Measurements from ENCODE around the gene THSD4. TPM values are rescaled to one million over a fixed set of nuclear protein-coding genes. Genes with fewer than 3 reads are reported as not detected.
A peak's percentile ranks its signal among the peaks of the same experiment; 100 is the strongest.

Gene THSD4
- total RNA-seq, 1 experiment from 2014 or later, result 29.0 TPM

DNA sequence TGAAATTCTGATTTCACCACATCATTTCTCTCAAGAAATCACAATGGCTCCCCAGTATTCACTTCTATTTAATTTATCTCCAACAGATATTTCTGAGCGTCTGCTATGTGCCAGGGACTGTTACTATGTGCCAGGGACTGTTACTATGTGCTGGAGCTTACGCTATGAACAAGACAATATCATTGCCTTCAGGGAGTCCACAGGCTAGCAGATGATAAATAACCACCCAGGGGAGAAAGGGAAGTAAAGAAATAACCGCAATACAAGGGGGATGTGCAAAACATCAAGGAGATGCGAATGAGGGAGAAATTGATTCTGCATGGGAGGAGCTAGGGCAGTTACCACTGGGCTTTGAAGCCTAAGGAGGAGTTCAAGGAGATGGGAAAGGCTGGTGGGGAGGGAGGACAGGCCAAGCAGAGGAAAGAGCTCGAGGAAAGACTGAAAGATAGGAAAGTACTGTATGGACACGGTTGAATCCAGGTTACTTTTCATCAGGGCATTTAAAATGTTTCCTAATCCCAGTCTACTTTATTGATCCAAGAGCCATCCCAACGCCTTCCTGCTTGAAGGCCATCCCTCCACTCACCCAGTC lies 2.5 kb downstream of the THSD4 start:
- no peaks in the 10 kb centered on the region for H3K9me2 ChIP-seq (replicated peaks; ENCODE audit: low read length)
- CTCF ChIA-PET, result interaction anchor here (0.6 kb wide), 1 partner anchor 106 kb away, joined by 3 read pairs; no protein-coding TSS in a partner anchor
- peak overlapping the region; percentile 100 for H3K9ac ChIP-seq (ENCODE audit: low read length)
- H3K36me3 ChIP-seq (ENCODE audit: low read depth, low read length), result peaks cover 17% of the 10 kb centered on the region
- H3K4me2 ChIP-seq (ENCODE audit: low read length), result peak overlapping the region; percentile 92
- peak overlapping the region; percentile 81 for H3K4me3 ChIP-seq (ENCODE audit: low read length)
- H3F3A ChIP-seq (ENCODE audit: low read length, unreplicated experiment), result peaks cover 18% of the 10 kb centered on the region
- H3K27me3 ChIP-seq (ENCODE audit: low read length), result no peaks in the 10 kb centered on the region
- H3K4me1 ChIP-seq (ENCODE audit: insufficient read depth, low read length), result peaks cover 49% of the 10 kb centered on the region
- H4K20me1 ChIP-seq (ENCODE audit: low read length), result peaks cover 8% of the 10 kb centered on the region; the same call in 1 of the 2 replicates
- no peak overlapping the region for H2AFZ ChIP-seq (ENCODE audit: low read length)
- peak overlapping the region; percentile 96 for H3K27ac ChIP-seq (ENCODE audit: low read length)
- no TSS peak for BruUV-seq (replicated peaks)
- POLR2A ChIA-PET (ENCODE audit: unreplicated experiment), result no interaction called here
- no peak for ATAC-seq
- no peak for DNase-seq
- H3K79me2 ChIP-seq (ENCODE audit: low read length), result peaks cover 71% of the 10 kb centered on the region
- no peak for TF ChIP-seq EZH2phosphoT487 (IDR thresholded peaks at IDR 0.05; ENCODE audit: borderline replicate concordance, low read length)
- intact Hi-C loops (cut with micrococcal nuclease), result loop anchor here (5.0 to 10.0 kb wide), 2 partner anchors 223 to 684 kb away; partner anchors contain the start of genes LRRC49 and THAP10
- no peaks in the 10 kb centered on the region for H3K9me3 ChIP-seq (ENCODE audit: low read length)

DNA sequence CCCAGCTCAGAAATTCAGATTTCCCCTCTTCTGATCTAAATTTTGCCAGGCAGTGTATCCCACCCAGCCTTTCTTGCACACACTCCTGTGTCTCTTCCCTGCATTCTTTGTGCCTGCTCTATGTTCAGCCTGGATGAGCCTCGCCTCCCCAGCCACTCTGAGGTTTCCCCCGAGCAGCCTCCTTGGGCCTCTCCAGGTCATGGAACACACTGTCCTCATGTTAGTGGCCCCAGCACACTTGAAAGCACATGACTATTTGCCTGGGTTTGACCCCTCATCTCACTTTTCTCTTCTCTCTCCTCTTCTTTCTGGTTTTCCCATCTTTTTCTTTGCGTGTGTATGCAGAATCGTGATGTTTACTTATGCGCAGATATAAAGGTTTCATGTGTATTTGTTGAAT lies 3.1 kb downstream of the THSD4 start:
- Histone ChIP-seq H3K36me3 (ENCODE audit: low read depth, low read length) (peaks cover 23% of the 10 kb centered on the region), H3K4me2 (ENCODE audit: low read length) (peak overlapping the region; percentile 92; the same call in 1 of the 2 replicates), H3K9me3 (ENCODE audit: low read length) (no peaks in the 10 kb centered on the region), H4K20me1 (ENCODE audit: low read length) (peaks cover 8% of the 10 kb centered on the region; the same call in 1 of the 2 replicates), H3K79me2 (ENCODE audit: low read length) (peaks cover 77% of the 10 kb centered on the region), H3K4me1 (ENCODE audit: insufficient read depth, low read length) (peaks cover 43% of the 10 kb centered on the region), H3K4me3 (ENCODE audit: low read length) (no peak overlapping the region), H3K27me3 (ENCODE audit: low read length) (no peaks in the 10 kb centered on the region), H3K9me2 (replicated peaks; ENCODE audit: low read length) (no peaks in the 10 kb centered on the region), H2AFZ (ENCODE audit: low read length) (no peak overlapping the region), H3K9ac (ENCODE audit: low read length) (no peak overlapping the region), H3F3A (ENCODE audit: low read length, unreplicated experiment) (peaks cover 14% of the 10 kb centered on the region), H3K27ac (ENCODE audit: low read length) (no peak overlapping the region)
- DNase-seq (no peak), ATAC-seq (no peak)
- BruUV-seq (replicated peaks), result no TSS peak
- intact Hi-C loops (cut with micrococcal nuclease), result loop anchor here (5.0 to 10.0 kb wide), 2 partner anchors 224 to 684 kb away; partner anchors contain the start of genes LRRC49 and THAP10
- TF ChIP-seq, protein P1, sequence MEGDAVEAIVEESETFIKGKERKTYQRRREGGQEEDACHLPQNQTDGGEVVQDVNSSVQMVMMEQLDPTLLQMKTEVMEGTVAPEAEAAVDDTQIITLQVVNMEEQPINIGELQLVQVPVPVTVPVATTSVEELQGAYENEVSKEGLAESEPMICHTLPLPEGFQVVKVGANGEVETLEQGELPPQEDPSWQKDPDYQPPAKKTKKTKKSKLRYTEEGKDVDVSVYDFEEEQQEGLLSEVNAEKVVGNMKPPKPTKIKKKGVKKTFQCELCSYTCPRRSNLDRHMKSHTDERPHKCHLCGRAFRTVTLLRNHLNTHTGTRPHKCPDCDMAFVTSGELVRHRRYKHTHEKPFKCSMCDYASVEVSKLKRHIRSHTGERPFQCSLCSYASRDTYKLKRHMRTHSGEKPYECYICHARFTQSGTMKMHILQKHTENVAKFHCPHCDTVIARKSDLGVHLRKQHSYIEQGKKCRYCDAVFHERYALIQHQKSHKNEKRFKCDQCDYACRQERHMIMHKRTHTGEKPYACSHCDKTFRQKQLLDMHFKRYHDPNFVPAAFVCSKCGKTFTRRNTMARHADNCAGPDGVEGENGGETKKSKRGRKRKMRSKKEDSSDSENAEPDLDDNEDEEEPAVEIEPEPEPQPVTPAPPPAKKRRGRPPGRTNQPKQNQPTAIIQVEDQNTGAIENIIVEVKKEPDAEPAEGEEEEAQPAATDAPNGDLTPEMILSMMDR (conservative IDR thresholded peaks at IDR 0.05; ENCODE audit: low read depth, low read length), result no peak
- no peak for TF ChIP-seq EZH2 (IDR thresholded peaks at IDR 0.05; ENCODE audit: low read length, unreplicated experiment)
- TF ChIP-seq EZH2phosphoT487 (IDR thresholded peaks at IDR 0.05; ENCODE audit: borderline replicate concordance, low read length), result no peak
- ChIA-PET CTCF (interaction anchor here (0.6 kb wide), 1 partner anchor 107 kb away, joined by 3 read pairs; no protein-coding TSS in a partner anchor), POLR2A (ENCODE audit: unreplicated experiment) (no interaction called here)

GRCh38 chr15:71118881-71119632 lies 3.8 kb downstream of the THSD4 start:
- peaks cover 84% of the 10 kb centered on the region for H3K79me2 ChIP-seq (ENCODE audit: low read length)
- POLR2A ChIA-PET (ENCODE audit: unreplicated experiment), result interaction anchor here (0.7 kb wide), 1 partner anchor 8 kb away, joined by 5 read pairs; no protein-coding TSS in a partner anchor
- H3K9ac ChIP-seq (ENCODE audit: low read length), result no peak overlapping the region
- H3K27ac ChIP-seq (ENCODE audit: low read length), result no peak overlapping the region
- intact Hi-C loops (cut with micrococcal nuclease), result loop anchor here (5.0 to 10.0 kb wide), 2 partner anchors 224 to 683 kb away; partner anchors contain the start of genes LRRC49 and THAP10
- ATAC-seq, result no peak
- H3K4me3 ChIP-seq (ENCODE audit: low read length), result no peak overlapping the region
- CTCF ChIA-PET, result no interaction called here
- peaks cover 8% of the 10 kb centered on the region; the same call in 1 of the 2 replicates for H4K20me1 ChIP-seq (ENCODE audit: low read length)
- H3K4me2 ChIP-seq (ENCODE audit: low read length), result no peak overlapping the region
- no TSS peak for BruUV-seq (replicated peaks)
- H2AFZ ChIP-seq (ENCODE audit: low read length), result no peak overlapping the region
- DNase-seq, result no peak
- H3K9me3 ChIP-seq (ENCODE audit: low read length), result no peaks in the 10 kb centered on the region
- peaks cover 7% of the 10 kb centered on the region for H3F3A ChIP-seq (ENCODE audit: low read length, unreplicated experiment)
- no peaks in the 10 kb centered on the region for H3K9me2 ChIP-seq (replicated peaks; ENCODE audit: low read length)
- TF ChIP-seq, protein P1 (conservative IDR thresholded peaks at IDR 0.05; ENCODE audit: low read depth, low read length), result no peak
- no peak for TF ChIP-seq EZH2 (IDR thresholded peaks at IDR 0.05; ENCODE audit: low read length, unreplicated experiment)
- TF ChIP-seq EZH2phosphoT487 (IDR thresholded peaks at IDR 0.05; ENCODE audit: borderline replicate concordance, low read length), result no peak
- peaks cover 36% of the 10 kb centered on the region for H3K4me1 ChIP-seq (ENCODE audit: insufficient read depth, low read length)
- H3K27me3 ChIP-seq (ENCODE audit: low read length), result no peaks in the 10 kb centered on the region
- H3K36me3 ChIP-seq (ENCODE audit: low read depth, low read length), result peaks cover 27% of the 10 kb centered on the region
